ENCODE results near the gene CD274. TPM values are rescaled to one million over a fixed set of nuclear protein-coding genes. Genes with fewer than 3 reads are reported as not detected.

CD274 gene
- polyA plus RNA-seq, 1 donor from 2014 or later, result 0.16 TPM

- H3K9me3 ChIP-seq (ENCODE audit: low read length), result no peaks in the 10 kb centered on the region
Observed at GRCh38 chr9:5442400-5443011, 7.8 kb upstream of the CD274 start.

GRCh38 chr9:5443850-5444249 lies 6.5 kb upstream of the CD274 start:
- Histone ChIP-seq H3K79me2 (replicated peaks; ENCODE audit: insufficient read depth, low read length) (no peaks in the 10 kb centered on the region), H3K36me3 (ENCODE audit: insufficient read depth, low read length) (no peaks in the 10 kb centered on the region), H3K4me2 (ENCODE audit: low read length) (no peak overlapping the region), H3K9me2 (ENCODE audit: insufficient read depth, low read length) (no peaks in the 10 kb centered on the region), H3K9ac (ENCODE audit: low read length) (no peak overlapping the region), H3K4me3 (ENCODE audit: low read length) (no peak overlapping the region), H3K27me3 (ENCODE audit: insufficient read depth, low read depth, low read length) (no peaks in the 10 kb centered on the region), H3K27ac (ENCODE audit: low read length) (no peak overlapping the region), H2AFZ (ENCODE audit: low read depth, low read length) (no peak overlapping the region), H3F3A (ENCODE audit: insufficient read depth, low read length, poor library complexity, severe bottlenecking) (no peaks in the 10 kb centered on the region), H4K20me1 (ENCODE audit: insufficient read depth) (no peaks in the 10 kb centered on the region), H3K9me3 (ENCODE audit: low read length) (no peaks in the 10 kb centered on the region)
- TF ChIP-seq SMC3 (conservative IDR thresholded peaks at IDR 0.05; ENCODE audit: poor library complexity) (no peak), REST (IDR thresholded peaks at IDR 0.05; ENCODE audit: borderline replicate concordance) (no peak), TAF1 (IDR thresholded peaks at IDR 0.05; ENCODE audit: low read depth) (no peak), EP300 (conservative IDR thresholded peaks at IDR 0.05; ENCODE audit: poor library complexity, severe bottlenecking) (no peak), POLR2AphosphoS5 (IDR thresholded peaks at IDR 0.05) (no peak), RAD21 (conservative IDR thresholded peaks at IDR 0.05) (no peak), MXI1 (conservative IDR thresholded peaks at IDR 0.05; ENCODE audit: poor library complexity, severe bottlenecking) (no peak)

More at GRCh38 chr9:5442400-5443011, 7.8 kb upstream of the CD274 start:
- Histone ChIP-seq H3K4me2 (ENCODE audit: low read length) (no peak overlapping the region), H3K79me2 (replicated peaks; ENCODE audit: insufficient read depth, low read length) (no peaks in the 10 kb centered on the region), H3F3A (ENCODE audit: insufficient read depth, low read length, poor library complexity, severe bottlenecking) (no peaks in the 10 kb centered on the region), H3K27me3 (ENCODE audit: insufficient read depth, low read depth, low read length) (no peaks in the 10 kb centered on the region), H3K4me3 (ENCODE audit: low read length) (no peak overlapping the region), H3K27ac (ENCODE audit: low read length) (no peak overlapping the region), H4K20me1 (ENCODE audit: insufficient read depth) (no peaks in the 10 kb centered on the region), H2AFZ (ENCODE audit: low read depth, low read length) (no peak overlapping the region), H3K9me2 (ENCODE audit: insufficient read depth, low read length) (no peaks in the 10 kb centered on the region), H3K9ac (ENCODE audit: low read length) (no peak overlapping the region), H3K36me3 (ENCODE audit: insufficient read depth, low read length) (no peaks in the 10 kb centered on the region)
- TF ChIP-seq MXI1 (conservative IDR thresholded peaks at IDR 0.05; ENCODE audit: poor library complexity, severe bottlenecking) (no peak), CTCF (IDR thresholded peaks at IDR 0.05; ENCODE audit: poor library complexity, severe bottlenecking) (peak; percentile 63), SMC3 (conservative IDR thresholded peaks at IDR 0.05; ENCODE audit: poor library complexity) (peak; percentile 72), RAD21 (conservative IDR thresholded peaks at IDR 0.05) (peak; percentile 61), EZH2 (IDR thresholded peaks at IDR 0.05; ENCODE audit: borderline replicate concordance, insufficient read depth, low read length, poor library complexity, severe bottlenecking) (no peak), POLR2AphosphoS5 (IDR thresholded peaks at IDR 0.05) (no peak), REST (IDR thresholded peaks at IDR 0.05; ENCODE audit: borderline replicate concordance) (no peak), TAF1 (IDR thresholded peaks at IDR 0.05; ENCODE audit: low read depth) (no peak), EP300 (conservative IDR thresholded peaks at IDR 0.05; ENCODE audit: poor library complexity, severe bottlenecking) (no peak)

All from neural cell (in vitro differentiated cells).